ENCODE measurements around the gene ZFP64. TPM values are rescaled to one million over a fixed set of nuclear protein-coding genes. Genes with fewer than 3 reads are reported as not detected.
A peak's percentile ranks its signal among the peaks of the same experiment; 100 is the strongest.
"Not testable (repeated sequence)": the region's sequence is repeated elsewhere in the genome, so short reads cannot be mapped to it uniquely, and the experiment has no call there.

ZFP64 gene
- total RNA-seq, result 10 to 100 TPM; 11.1 to 14.2 (median 11.3) TPM

DNA sequence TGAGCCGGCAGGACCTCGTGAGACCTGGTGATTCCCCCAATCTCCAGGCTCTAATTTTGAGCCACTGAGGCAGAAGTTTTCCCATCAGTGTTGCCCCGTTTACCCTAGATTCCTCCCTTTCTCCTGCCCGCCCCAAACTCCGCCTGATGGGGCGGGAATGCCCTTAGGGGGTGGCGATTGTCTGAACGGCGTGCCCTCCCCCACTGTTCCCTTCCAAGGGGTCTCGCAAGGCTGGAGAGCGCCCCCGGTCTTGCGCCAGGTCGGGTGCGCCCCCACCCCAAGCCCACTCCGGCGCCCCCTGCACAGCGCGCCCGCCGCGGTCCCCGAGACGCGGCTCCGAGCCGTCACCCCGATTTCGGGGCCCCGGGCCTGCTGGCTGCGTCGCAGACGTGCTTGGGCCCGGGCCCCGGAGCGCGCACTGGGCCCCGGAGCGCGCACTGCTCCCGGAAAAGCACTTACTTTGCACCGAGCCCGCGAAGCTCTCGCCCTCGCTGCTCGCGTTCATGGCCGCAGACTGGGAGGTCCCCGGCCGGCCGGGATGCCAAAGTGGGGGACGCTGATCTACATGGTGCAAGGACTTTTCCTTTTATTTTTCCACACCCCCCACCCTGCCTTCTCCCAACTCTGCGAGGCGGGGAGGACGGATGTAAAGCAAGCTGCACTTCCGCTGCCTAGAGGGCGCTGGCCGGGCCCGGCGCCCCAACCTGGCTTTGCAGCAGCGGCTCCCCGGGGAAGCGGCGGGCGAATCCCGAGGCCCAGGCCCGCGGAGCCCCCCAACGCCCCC, at the start of gene ZFP64:
Gene ZFP64, minus strand, starts transcription at position 648 of the 784 bp plus-strand sequence. Its CDS starts 143 bp downstream, at position 505.
- ATAC-seq (peak; percentile 85 to 87), DNase-seq (peak; percentile 54)
- peaks cover 18% of the 10 kb centered on the region for H3K4me1 Mint-ChIP-seq (ENCODE audit: low read depth)
- H3K36me3 Mint-ChIP-seq (ENCODE audit: insufficient read depth), result peaks cover 3% of the 10 kb centered on the region
- peak within 1 kb of the TSS; percentile 93 for H3K4me3 Mint-ChIP-seq
- no peaks in the 10 kb centered on the region for H3K27me3 Mint-ChIP-seq (ENCODE audit: low read depth)
- no peaks in the 10 kb centered on the region for H3K9me3 Mint-ChIP-seq

DNA sequence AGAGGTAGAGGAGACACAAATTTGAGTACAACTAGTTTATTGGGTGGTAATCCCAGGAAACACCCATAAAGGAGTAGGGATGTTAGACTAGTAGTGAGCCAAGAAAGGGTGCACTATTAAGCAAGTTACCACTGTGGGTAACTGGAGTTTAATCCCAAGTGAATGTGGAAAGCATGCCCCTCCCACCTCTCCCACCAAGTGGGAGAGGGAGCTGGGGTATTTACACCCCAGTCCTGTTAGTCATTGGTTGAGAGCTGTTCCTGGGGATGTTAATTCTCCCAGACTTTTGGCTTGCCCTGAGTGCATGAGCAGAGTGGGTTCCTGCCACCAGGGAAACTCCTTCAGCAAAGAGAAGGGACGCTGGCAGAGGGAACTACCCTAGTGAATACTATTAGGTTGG, 49.2 kb upstream of the ZFP64 start:
- DNase-seq, result no peak
- no peaks in the 10 kb centered on the region for H3K9me3 Mint-ChIP-seq
- no peak overlapping the region for H3K4me3 Mint-ChIP-seq
- no peaks in the 10 kb centered on the region for H3K36me3 Mint-ChIP-seq (ENCODE audit: insufficient read depth)
- ATAC-seq, result no peak
- H3K27me3 Mint-ChIP-seq (ENCODE audit: low read depth), result no peaks in the 10 kb centered on the region
- H3K4me1 Mint-ChIP-seq (ENCODE audit: low read depth), result no peaks in the 10 kb centered on the region

DNA sequence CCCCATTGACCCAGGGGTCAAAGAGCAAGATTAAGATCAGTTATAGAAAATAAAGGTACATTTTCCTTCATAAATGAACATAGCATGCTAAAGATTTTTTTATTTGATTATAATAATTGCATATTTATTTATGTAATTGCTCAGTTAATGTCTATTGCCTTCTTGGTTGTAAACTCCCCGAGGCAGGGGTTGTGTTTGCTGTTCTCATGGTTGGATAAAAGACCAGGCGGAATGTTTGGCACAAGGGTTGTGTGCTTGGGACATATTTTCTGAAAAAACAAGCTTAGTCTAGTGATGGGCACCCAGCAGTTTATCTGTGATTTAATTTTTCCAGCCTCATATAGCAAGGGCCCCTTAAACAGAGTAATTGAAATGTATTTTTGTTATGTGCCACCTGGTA, 47.5 kb upstream of the ZFP64 start:
- ATAC-seq (no peak), DNase-seq (no peak)
- no peaks in the 10 kb centered on the region for H3K27me3 Mint-ChIP-seq (ENCODE audit: low read depth)
- no peaks in the 10 kb centered on the region for H3K9me3 Mint-ChIP-seq
- no peaks in the 10 kb centered on the region for H3K4me1 Mint-ChIP-seq (ENCODE audit: low read depth)
- H3K4me3 Mint-ChIP-seq, result no peak overlapping the region
- no peaks in the 10 kb centered on the region for H3K36me3 Mint-ChIP-seq (ENCODE audit: insufficient read depth)

DNA sequence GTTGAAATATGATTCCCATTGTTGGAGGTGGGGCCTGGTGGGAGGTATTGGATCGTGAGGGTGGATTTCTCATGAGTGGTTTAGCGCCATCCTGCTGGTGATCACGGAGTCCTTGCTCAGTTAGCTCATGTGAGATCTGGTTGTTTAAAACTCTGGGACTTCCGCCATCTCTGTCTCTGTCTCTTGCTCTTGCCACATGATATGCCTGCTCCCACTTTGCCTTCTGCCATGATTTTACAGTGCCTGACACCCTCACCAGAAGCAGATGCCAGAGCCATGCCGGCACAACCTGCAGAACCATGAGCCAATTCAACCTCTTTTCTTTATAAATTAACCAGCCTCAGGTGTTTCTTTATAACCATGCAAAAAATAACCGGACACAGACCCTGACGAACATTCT, 44.7 kb upstream of the ZFP64 start:
- Mint-ChIP-seq H3K9me3 (no peaks in the 10 kb centered on the region), H3K36me3 (ENCODE audit: insufficient read depth) (no peaks in the 10 kb centered on the region), H3K27me3 (ENCODE audit: low read depth) (no peaks in the 10 kb centered on the region), H3K4me1 (ENCODE audit: low read depth) (no peaks in the 10 kb centered on the region), H3K4me3 (no peak overlapping the region)
- no peak for DNase-seq
- no peak for ATAC-seq

DNA sequence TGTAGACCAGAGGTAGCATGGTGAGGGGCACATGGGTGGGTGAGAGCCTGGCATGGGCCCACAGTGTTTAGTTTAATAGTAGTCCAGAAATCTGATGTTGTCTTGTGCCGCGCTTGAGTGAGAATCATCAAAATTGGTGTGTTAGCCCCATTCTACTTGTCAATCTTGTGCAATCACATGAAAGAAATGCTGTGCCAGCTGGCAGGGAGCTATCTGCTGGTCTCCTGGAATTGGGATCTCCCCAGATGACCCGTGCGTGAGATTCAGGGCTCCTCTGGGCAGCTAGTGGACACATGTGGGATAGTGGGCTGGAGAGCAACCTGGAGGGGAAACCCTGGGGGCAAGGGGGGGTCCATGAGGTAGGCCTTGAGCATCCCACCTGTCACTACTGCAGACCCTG, 43.5 kb upstream of the ZFP64 start:
- no peaks in the 10 kb centered on the region for H3K36me3 Mint-ChIP-seq (ENCODE audit: insufficient read depth)
- DNase-seq (no peak), ATAC-seq (no peak)
- H3K4me1 Mint-ChIP-seq (ENCODE audit: low read depth), result no peaks in the 10 kb centered on the region
- H3K4me3 Mint-ChIP-seq, result no peak overlapping the region
- H3K9me3 Mint-ChIP-seq, result no peaks in the 10 kb centered on the region
- H3K27me3 Mint-ChIP-seq (ENCODE audit: low read depth), result no peaks in the 10 kb centered on the region

DNA sequence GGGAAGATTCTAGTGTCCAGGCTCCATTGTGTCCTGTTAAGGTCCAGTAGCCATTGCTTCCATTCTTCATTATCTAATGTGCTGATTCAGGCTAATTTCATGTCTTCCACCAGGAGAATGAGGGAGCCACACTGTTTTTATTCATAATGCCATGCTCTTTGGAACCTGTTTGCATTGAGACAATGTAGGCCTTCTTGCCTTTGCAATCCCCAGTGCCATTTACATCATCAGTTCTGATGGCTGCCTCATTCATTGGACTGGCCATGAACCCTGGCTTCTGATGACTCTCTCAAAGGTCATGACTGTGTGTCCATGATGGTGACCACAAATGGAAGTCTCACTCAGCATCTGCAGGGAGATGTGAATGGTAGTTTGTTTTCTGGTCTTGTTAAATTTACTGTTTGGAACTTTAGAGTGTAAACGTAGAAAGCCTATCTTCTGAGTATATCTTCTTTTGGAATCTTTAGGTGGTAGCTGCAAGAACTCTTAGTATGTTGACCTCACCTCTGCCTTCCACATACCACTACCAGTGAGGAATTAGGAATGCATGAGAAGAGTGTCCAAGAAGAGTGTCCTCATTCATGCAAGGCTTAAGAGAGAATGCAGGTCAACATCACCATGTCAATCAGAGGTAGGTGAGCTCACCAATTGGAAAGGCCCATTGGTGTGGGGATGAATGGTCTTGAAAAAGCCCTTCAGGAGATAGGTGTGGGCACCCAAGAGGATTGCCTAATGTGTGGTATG, 42.9 kb upstream of the ZFP64 start:
- H3K27me3 Mint-ChIP-seq (ENCODE audit: low read depth), result no peaks in the 10 kb centered on the region
- DNase-seq, result no peak
- no peak overlapping the region for H3K4me3 Mint-ChIP-seq
- ATAC-seq, result no peak
- no peaks in the 10 kb centered on the region for H3K36me3 Mint-ChIP-seq (ENCODE audit: insufficient read depth)
- no peaks in the 10 kb centered on the region for H3K9me3 Mint-ChIP-seq
- H3K4me1 Mint-ChIP-seq (ENCODE audit: low read depth), result no peaks in the 10 kb centered on the region

DNA sequence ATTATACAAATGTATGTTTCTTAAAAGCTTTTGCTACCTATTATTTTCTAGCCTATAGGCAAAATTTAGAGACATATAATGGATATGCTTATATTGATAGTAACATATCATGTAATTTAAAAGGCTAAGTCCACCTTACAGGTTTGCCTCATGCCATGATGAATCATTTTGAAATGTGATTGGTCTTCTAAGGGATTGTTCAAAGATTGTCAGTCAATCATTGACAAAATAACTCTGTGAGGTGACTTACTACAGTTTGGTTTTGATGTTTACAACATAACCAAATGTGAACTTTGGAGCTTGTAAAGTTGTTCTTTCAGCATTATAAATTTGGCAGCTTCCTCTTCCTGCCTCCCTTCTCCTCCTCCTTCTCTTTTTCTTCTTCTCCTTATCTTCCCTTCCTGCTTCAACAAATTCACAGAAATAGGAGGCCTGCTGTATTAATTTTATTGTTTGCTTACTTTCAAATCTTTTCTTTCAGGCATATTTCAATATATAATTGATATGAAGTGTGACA, 39.7 kb upstream of the ZFP64 start:
- peaks cover 4% of the 10 kb centered on the region for H3K27me3 Mint-ChIP-seq (ENCODE audit: low read depth)
- DNase-seq, result no peak
- H3K9me3 Mint-ChIP-seq, result no peaks in the 10 kb centered on the region
- ATAC-seq, result no peak
- H3K4me1 Mint-ChIP-seq (ENCODE audit: low read depth), result no peaks in the 10 kb centered on the region
- H3K4me3 Mint-ChIP-seq, result no peak overlapping the region
- H3K36me3 Mint-ChIP-seq (ENCODE audit: insufficient read depth), result no peaks in the 10 kb centered on the region

DNA sequence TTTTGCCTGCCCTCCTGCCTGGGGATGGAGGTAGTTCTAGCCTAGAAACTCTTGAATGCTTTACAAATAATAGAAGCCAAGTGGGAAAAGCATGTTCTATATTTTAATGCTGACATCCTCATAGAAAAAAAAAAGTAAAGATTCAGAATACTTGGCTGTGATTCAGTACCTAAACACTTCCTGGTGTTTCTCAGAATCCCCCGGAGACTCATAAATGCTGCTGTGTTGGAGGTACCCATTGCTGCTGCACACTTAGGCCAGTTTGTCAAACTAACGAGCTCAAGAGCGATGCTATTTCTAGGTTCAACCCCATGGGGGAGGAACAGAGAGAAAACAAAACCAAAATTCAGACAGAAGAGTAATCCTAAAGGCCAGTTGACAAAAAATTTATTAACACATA, 38.8 kb upstream of the ZFP64 start:
- ATAC-seq, result no peak
- H3K27me3 Mint-ChIP-seq (ENCODE audit: low read depth), result peaks cover 4% of the 10 kb centered on the region
- no peaks in the 10 kb centered on the region for H3K9me3 Mint-ChIP-seq
- H3K4me1 Mint-ChIP-seq (ENCODE audit: low read depth), result no peaks in the 10 kb centered on the region
- H3K36me3 Mint-ChIP-seq (ENCODE audit: insufficient read depth), result no peaks in the 10 kb centered on the region
- no peak overlapping the region for H3K4me3 Mint-ChIP-seq
- DNase-seq, result no peak

DNA sequence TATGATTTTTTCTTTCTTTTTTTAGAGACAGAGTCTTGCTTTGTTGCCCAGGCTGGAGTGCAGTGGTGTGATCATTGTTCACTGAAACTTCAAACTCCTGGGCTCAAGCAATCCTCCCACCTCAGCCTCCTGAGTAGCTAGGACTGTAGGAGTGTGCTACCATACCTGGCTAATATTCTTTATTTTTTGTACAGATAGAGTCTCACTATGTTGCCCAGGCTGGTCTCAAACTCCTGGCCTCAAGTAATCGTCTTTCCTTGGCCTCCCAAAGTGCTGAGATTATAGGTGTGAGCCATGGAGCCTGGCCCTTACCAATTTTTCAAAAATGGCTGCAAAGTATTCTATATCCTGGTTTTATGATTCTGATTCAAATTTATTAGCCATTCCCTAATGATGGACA, 37.8 kb upstream of the ZFP64 start:
- not testable (repeated sequence) for H3K9me3 Mint-ChIP-seq; ATAC-seq; H3K4me1 Mint-ChIP-seq (ENCODE audit: low read depth); H3K36me3 Mint-ChIP-seq (ENCODE audit: insufficient read depth); DNase-seq; H3K27me3 Mint-ChIP-seq (ENCODE audit: low read depth); H3K4me3 Mint-ChIP-seq

DNA sequence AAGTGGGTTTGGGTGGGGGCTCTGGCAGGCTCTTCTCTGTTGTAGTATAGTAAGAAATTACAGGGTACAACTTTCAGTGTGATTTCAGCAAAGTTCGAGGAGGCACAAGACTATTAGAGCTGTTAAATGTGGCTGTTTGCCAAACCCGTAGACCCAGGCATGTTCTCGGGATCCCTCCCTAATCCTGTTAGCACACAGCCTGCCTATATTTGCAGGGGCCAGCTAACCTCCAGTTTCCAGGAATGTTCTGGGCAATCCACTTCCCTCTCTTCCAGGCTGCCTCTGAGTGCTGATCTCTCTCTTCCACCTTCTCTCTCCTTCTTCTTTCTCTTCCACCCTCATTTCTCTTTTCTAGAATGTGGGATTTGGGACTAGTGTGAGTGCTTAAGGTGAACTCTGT, 34.8 kb upstream of the ZFP64 start:
- H3K36me3 Mint-ChIP-seq (ENCODE audit: insufficient read depth), result no peaks in the 10 kb centered on the region
- no peak overlapping the region for H3K4me3 Mint-ChIP-seq
- no peaks in the 10 kb centered on the region for H3K4me1 Mint-ChIP-seq (ENCODE audit: low read depth)
- H3K9me3 Mint-ChIP-seq, result peaks cover 5% of the 10 kb centered on the region
- no peak for DNase-seq
- no peak for ATAC-seq
- H3K27me3 Mint-ChIP-seq (ENCODE audit: low read depth), result peaks cover 4% of the 10 kb centered on the region

DNA sequence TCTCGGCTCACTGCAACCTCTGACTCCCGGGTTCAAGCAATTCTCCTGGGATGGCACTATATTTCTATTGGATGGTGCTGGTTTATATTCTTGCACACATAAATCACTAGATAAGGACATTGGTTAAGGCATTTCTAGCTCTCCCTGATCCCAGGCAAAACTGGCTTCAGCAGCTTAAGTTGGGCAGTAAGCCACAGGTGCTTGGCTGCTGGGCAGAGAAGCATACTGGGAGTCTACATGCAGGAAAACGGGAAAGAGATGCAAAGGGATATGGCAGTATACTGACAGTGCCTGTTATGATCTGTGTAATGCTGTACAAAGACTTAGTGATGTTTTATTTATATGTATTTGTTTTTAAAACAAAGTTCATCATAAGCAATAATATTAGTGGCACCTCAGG, 33.3 kb upstream of the ZFP64 start:
- ATAC-seq, result no peak
- DNase-seq, result no peak
- no peak overlapping the region for H3K4me3 Mint-ChIP-seq
- peaks cover 6% of the 10 kb centered on the region for H3K27me3 Mint-ChIP-seq (ENCODE audit: low read depth)
- peaks cover 7% of the 10 kb centered on the region for H3K9me3 Mint-ChIP-seq
- no peaks in the 10 kb centered on the region for H3K4me1 Mint-ChIP-seq (ENCODE audit: low read depth)
- no peaks in the 10 kb centered on the region for H3K36me3 Mint-ChIP-seq (ENCODE audit: insufficient read depth)

DNA sequence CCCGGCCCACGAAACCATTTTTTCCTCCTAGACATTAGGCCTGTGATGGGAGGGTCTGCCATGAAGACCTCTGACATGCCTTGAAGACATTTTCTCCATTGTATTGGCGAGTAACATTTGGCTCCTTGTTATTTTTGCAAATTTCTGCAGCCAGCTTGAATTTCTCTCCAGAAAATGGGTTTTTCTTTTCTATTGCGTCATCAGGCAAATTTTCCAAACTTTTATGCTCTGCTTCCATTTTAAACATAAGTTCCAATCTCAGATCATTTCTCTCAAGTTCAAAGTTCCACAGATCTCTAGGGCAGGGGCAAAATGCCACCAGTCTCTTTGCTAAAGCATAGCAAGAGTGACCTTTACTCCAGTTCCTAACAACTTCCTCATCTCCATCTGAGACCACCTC, 29.8 kb upstream of the ZFP64 start:
- Mint-ChIP-seq H3K27me3 (ENCODE audit: low read depth) (peaks cover 15% of the 10 kb centered on the region), H3K9me3 (peaks cover 15% of the 10 kb centered on the region)
- DNase-seq; ATAC-seq; H3K4me3 Mint-ChIP-seq; H3K36me3 Mint-ChIP-seq (ENCODE audit: insufficient read depth); H3K4me1 Mint-ChIP-seq (ENCODE audit: low read depth): not testable (repeated sequence)

DNA sequence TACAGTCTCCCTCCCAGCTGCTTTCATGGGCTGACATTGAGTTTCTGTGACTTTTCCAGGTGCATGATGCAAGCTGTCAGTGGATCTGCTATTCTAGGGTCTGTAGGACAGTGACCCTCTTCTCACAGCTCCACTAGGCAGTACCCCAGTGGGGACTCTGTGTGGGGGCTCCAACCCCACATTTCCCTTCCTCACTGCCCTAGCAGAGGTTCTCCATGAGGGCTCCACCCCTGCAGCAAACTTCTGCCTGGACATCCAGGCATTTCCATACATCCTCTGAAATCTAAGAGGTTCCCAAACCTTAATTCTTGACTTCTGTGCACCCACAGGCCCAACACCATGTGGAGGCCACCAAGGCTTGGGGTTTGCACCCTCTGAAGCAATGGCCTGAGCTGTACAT, 29.3 kb upstream of the ZFP64 start:
- ATAC-seq; H3K4me1 Mint-ChIP-seq (ENCODE audit: low read depth); H3K36me3 Mint-ChIP-seq (ENCODE audit: insufficient read depth); DNase-seq; H3K4me3 Mint-ChIP-seq: not testable (repeated sequence)
- Mint-ChIP-seq H3K27me3 (ENCODE audit: low read depth) (peaks cover 15% of the 10 kb centered on the region), H3K9me3 (peaks cover 15% of the 10 kb centered on the region)

DNA sequence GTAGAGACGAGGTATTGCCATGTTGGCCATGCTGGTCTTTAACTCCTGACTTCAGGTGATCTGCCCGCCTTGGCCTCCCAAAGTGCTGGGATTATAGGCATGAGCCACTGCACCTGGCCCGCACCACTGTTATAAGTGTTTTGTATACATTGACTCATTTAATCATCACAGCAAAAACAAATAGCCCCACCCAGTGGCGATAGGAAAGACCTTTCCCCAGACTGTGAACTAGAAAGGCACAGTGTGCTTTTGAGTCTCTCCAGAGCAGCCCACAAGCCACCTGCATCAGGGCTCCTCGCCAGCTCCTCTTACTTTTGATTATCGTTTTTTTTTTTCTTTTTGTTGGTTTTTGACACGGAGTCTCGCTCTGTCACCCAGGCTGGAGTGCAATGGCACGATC, 27.9 kb upstream of the ZFP64 start:
- no peaks in the 10 kb centered on the region for H3K4me1 Mint-ChIP-seq (ENCODE audit: low read depth)
- H3K36me3 Mint-ChIP-seq (ENCODE audit: insufficient read depth), result peaks cover 1% of the 10 kb centered on the region
- ATAC-seq, result no peak
- H3K27me3 Mint-ChIP-seq (ENCODE audit: low read depth), result peaks cover 19% of the 10 kb centered on the region
- H3K9me3 Mint-ChIP-seq, result peaks cover 15% of the 10 kb centered on the region
- no peak for DNase-seq
- H3K4me3 Mint-ChIP-seq, result no peak overlapping the region
